Measurements from ENCODE around the gene TMEM132C.
"Not testable (repeated sequence)": the region's sequence is repeated elsewhere in the genome, so short reads cannot be mapped to it uniquely, and the experiment has no call there.

The TMEM132C gene

GRCh38 chr12:128459067-128459466 is 192.1 kb downstream of the TMEM132C start:
- Histone ChIP-seq H3K9ac (ENCODE audit: low read depth in 1 of 2, low read length in 2 of 2) (no peak overlapping the region), H3K36me3 (ENCODE audit: control insufficient read depth in 2 of 2, insufficient read depth in 2 of 2, low read length in 2 of 2) (no peaks in the 10 kb centered on the region), H3K4me1 (ENCODE audit: control insufficient read depth in 2 of 2, insufficient read depth in 2 of 2, low read length in 2 of 2) (no peaks in the 10 kb centered on the region), H3K27ac (ENCODE audit: low read depth in 2 of 2, low read length in 2 of 2) (no peak overlapping the region), H3K4me3 (ENCODE audit: low read length in 2 of 2) (no peak overlapping the region), H3K27me3 (ENCODE audit: control insufficient read depth in 2 of 2, insufficient read depth in 2 of 2, low read length in 2 of 2) (no peaks in the 10 kb centered on the region), H3K9me3 (ENCODE audit: control insufficient read depth in 2 of 2, low read length in 2 of 2) (no peaks in the 10 kb centered on the region)

GRCh38 chr12:128463881-128464280 is 196.9 kb downstream of the TMEM132C start:
- Histone ChIP-seq H3K4me1 (ENCODE audit: control insufficient read depth in 2 of 2, insufficient read depth in 2 of 2, low read length in 2 of 2) (no peaks in the 10 kb centered on the region), H3K4me3 (ENCODE audit: low read length in 2 of 2) (no peak overlapping the region), H3K9ac (ENCODE audit: low read depth in 1 of 2, low read length in 2 of 2) (no peak overlapping the region), H3K36me3 (ENCODE audit: control insufficient read depth in 2 of 2, insufficient read depth in 2 of 2, low read length in 2 of 2) (no peaks in the 10 kb centered on the region), H3K9me3 (ENCODE audit: control insufficient read depth in 2 of 2, low read length in 2 of 2) (no peaks in the 10 kb centered on the region), H3K27ac (ENCODE audit: low read depth in 2 of 2, low read length in 2 of 2) (no peak overlapping the region), H3K27me3 (ENCODE audit: control insufficient read depth in 2 of 2, insufficient read depth in 2 of 2, low read length in 2 of 2) (no peaks in the 10 kb centered on the region)

DNA sequence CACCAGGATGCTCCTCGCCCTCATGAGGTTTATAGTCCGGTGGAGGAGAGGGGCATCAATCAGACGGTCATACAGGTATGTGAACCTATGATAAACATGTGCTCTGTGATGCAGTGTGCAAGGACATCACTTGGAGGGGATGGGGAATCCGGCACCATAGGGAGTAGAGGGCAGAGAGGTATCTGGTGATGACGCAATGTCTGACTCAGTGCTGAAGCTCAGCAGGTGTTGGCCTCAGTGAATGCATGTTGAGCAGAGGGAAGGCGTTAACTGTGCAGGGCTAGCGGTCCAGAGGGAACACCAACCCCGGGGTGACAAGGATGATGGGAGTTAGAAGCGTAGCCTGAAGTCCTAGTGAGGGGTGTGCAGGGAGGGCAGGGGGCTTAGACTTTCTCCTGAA is 200.9 kb downstream of the TMEM132C start:
- Histone ChIP-seq H3K4me1 (ENCODE audit: control insufficient read depth in 2 of 2, insufficient read depth in 2 of 2, low read length in 2 of 2) (no peaks in the 10 kb centered on the region), H3K36me3 (ENCODE audit: control insufficient read depth in 2 of 2, insufficient read depth in 2 of 2, low read length in 2 of 2) (no peaks in the 10 kb centered on the region), H3K9ac (ENCODE audit: low read depth in 1 of 2, low read length in 2 of 2) (no peak overlapping the region), H3K27me3 (ENCODE audit: control insufficient read depth in 2 of 2, insufficient read depth in 2 of 2, low read length in 2 of 2) (no peaks in the 10 kb centered on the region), H3K4me3 (ENCODE audit: low read length in 2 of 2) (no peak overlapping the region), H3K9me3 (ENCODE audit: control insufficient read depth in 2 of 2, low read length in 2 of 2) (no peaks in the 10 kb centered on the region), H3K27ac (ENCODE audit: low read depth in 2 of 2, low read length in 2 of 2) (no peak overlapping the region)

DNA sequence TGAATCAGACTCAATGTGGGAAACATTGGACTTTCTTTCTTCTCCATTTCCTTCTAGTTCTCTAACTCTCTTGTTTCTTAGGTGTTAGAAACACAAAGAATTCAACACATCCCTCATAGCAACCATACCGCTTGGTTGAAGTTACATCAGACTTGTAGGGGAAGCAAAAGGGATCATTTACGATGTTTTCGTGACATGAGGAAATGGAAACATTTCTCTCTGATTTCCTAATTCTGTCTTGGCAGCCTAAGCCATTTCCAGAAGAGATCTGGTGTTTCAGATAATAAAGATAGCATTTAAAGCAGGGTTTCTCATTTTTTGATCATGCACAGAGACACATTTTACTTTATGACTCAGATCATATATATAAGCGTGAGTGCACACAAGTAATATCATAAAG is 202.0 kb downstream of the TMEM132C start:
- H3K27ac ChIP-seq (ENCODE audit: low read depth in 2 of 2, low read length in 2 of 2), result no peak overlapping the region
- no peaks in the 10 kb centered on the region for H3K36me3 ChIP-seq (ENCODE audit: control insufficient read depth in 2 of 2, insufficient read depth in 2 of 2, low read length in 2 of 2)
- H3K9me3 ChIP-seq (ENCODE audit: control insufficient read depth in 2 of 2, low read length in 2 of 2), result no peaks in the 10 kb centered on the region
- H3K4me1 ChIP-seq (ENCODE audit: control insufficient read depth in 2 of 2, insufficient read depth in 2 of 2, low read length in 2 of 2), result no peaks in the 10 kb centered on the region
- H3K27me3 ChIP-seq (ENCODE audit: control insufficient read depth in 2 of 2, insufficient read depth in 2 of 2, low read length in 2 of 2), result no peaks in the 10 kb centered on the region
- H3K9ac ChIP-seq (ENCODE audit: low read depth in 1 of 2, low read length in 2 of 2), result no peak overlapping the region
- H3K4me3 ChIP-seq (ENCODE audit: low read length in 2 of 2), result no peak overlapping the region

GRCh38 chr12:128471491-128471890 is 204.5 kb downstream of the TMEM132C start:
- H3K4me3 ChIP-seq (ENCODE audit: low read length in 2 of 2), result no peak overlapping the region
- no peak overlapping the region for H3K9ac ChIP-seq (ENCODE audit: low read depth in 1 of 2, low read length in 2 of 2)
- no peaks in the 10 kb centered on the region for H3K36me3 ChIP-seq (ENCODE audit: control insufficient read depth in 2 of 2, insufficient read depth in 2 of 2, low read length in 2 of 2)
- H3K27ac ChIP-seq (ENCODE audit: low read depth in 2 of 2, low read length in 2 of 2), result no peak overlapping the region
- no peaks in the 10 kb centered on the region for H3K9me3 ChIP-seq (ENCODE audit: control insufficient read depth in 2 of 2, low read length in 2 of 2)
- H3K4me1 ChIP-seq (ENCODE audit: control insufficient read depth in 2 of 2, insufficient read depth in 2 of 2, low read length in 2 of 2), result no peaks in the 10 kb centered on the region
- no peaks in the 10 kb centered on the region for H3K27me3 ChIP-seq (ENCODE audit: control insufficient read depth in 2 of 2, insufficient read depth in 2 of 2, low read length in 2 of 2)

GRCh38 chr12:128474916-128475315 is 207.9 kb downstream of the TMEM132C start:
- Histone ChIP-seq H3K4me1 (ENCODE audit: control insufficient read depth in 2 of 2, insufficient read depth in 2 of 2, low read length in 2 of 2) (no peaks in the 10 kb centered on the region), H3K9me3 (ENCODE audit: control insufficient read depth in 2 of 2, low read length in 2 of 2) (no peaks in the 10 kb centered on the region), H3K9ac (ENCODE audit: low read depth in 1 of 2, low read length in 2 of 2) (no peak overlapping the region), H3K27ac (ENCODE audit: low read depth in 2 of 2, low read length in 2 of 2) (no peak overlapping the region), H3K36me3 (ENCODE audit: control insufficient read depth in 2 of 2, insufficient read depth in 2 of 2, low read length in 2 of 2) (no peaks in the 10 kb centered on the region), H3K27me3 (ENCODE audit: control insufficient read depth in 2 of 2, insufficient read depth in 2 of 2, low read length in 2 of 2) (no peaks in the 10 kb centered on the region), H3K4me3 (ENCODE audit: low read length in 2 of 2) (no peak overlapping the region)

GRCh38 chr12:128476266-128476665 is 209.3 kb downstream of the TMEM132C start:
- no peaks in the 10 kb centered on the region for H3K36me3 ChIP-seq (ENCODE audit: control insufficient read depth in 2 of 2, insufficient read depth in 2 of 2, low read length in 2 of 2)
- no peak overlapping the region for H3K9ac ChIP-seq (ENCODE audit: low read depth in 1 of 2, low read length in 2 of 2)
- H3K27ac ChIP-seq (ENCODE audit: low read depth in 2 of 2, low read length in 2 of 2), result no peak overlapping the region
- no peak overlapping the region for H3K4me3 ChIP-seq (ENCODE audit: low read length in 2 of 2)
- H3K4me1 ChIP-seq (ENCODE audit: control insufficient read depth in 2 of 2, insufficient read depth in 2 of 2, low read length in 2 of 2), result no peaks in the 10 kb centered on the region
- H3K9me3 ChIP-seq (ENCODE audit: control insufficient read depth in 2 of 2, low read length in 2 of 2), result no peaks in the 10 kb centered on the region
- H3K27me3 ChIP-seq (ENCODE audit: control insufficient read depth in 2 of 2, insufficient read depth in 2 of 2, low read length in 2 of 2), result no peaks in the 10 kb centered on the region

DNA sequence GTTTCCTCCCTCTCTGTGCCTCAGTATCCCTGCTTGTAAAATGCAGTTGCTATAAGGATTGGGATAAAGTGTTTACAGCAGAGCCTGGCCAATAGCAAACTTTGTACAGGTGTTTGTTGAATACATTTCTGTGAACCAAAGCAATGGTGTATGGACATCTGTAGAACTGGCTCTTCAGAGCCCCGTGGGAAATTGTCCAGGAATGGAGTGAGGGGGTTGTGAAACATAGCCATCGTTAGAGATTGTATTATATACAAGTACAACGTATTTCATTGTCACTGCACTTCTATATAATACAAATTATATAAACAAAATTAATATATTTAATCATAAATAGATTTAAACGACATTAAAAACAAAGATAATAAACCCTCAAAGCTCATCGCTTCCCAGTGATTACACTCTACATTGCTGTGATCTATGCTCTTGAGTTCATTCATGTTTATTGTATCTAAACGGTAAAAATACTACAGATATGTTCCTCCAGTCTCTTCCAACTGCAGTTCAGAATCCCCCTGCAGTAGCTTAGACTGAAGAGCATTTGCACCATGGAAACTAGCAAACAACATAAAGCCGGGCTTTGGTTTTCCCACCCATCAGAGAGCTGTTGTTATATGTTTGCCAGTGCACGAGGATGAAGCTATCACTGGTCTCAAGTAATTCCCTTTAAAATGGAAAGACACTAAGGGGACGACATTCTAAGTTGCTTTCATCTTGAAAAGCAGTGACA is 216.7 kb downstream of the TMEM132C start:
- Histone ChIP-seq H3K27me3 (ENCODE audit: control insufficient read depth in 2 of 2, insufficient read depth in 2 of 2, low read length in 2 of 2) (no peaks in the 10 kb centered on the region), H3K4me1 (ENCODE audit: control insufficient read depth in 2 of 2, insufficient read depth in 2 of 2, low read length in 2 of 2) (no peaks in the 10 kb centered on the region), H3K9ac (ENCODE audit: low read depth in 1 of 2, low read length in 2 of 2) (no peak overlapping the region), H3K36me3 (ENCODE audit: control insufficient read depth in 2 of 2, insufficient read depth in 2 of 2, low read length in 2 of 2) (no peaks in the 10 kb centered on the region), H3K9me3 (ENCODE audit: control insufficient read depth in 2 of 2, low read length in 2 of 2) (no peaks in the 10 kb centered on the region), H3K4me3 (ENCODE audit: low read length in 2 of 2) (no peak overlapping the region), H3K27ac (ENCODE audit: low read depth in 2 of 2, low read length in 2 of 2) (no peak overlapping the region)

- H3K9ac ChIP-seq (ENCODE audit: low read depth in 1 of 2, low read length in 2 of 2); H3K36me3 ChIP-seq (ENCODE audit: control insufficient read depth in 2 of 2, insufficient read depth in 2 of 2, low read length in 2 of 2); H3K4me3 ChIP-seq (ENCODE audit: low read length in 2 of 2); H3K27ac ChIP-seq (ENCODE audit: low read depth in 2 of 2, low read length in 2 of 2); H3K27me3 ChIP-seq (ENCODE audit: control insufficient read depth in 2 of 2, insufficient read depth in 2 of 2, low read length in 2 of 2); H3K4me1 ChIP-seq (ENCODE audit: control insufficient read depth in 2 of 2, insufficient read depth in 2 of 2, low read length in 2 of 2); H3K9me3 ChIP-seq (ENCODE audit: control insufficient read depth in 2 of 2, low read length in 2 of 2): not testable (repeated sequence)
Measured at GRCh38 chr12:128497376-128497775, 230.4 kb downstream of the TMEM132C start.

DNA sequence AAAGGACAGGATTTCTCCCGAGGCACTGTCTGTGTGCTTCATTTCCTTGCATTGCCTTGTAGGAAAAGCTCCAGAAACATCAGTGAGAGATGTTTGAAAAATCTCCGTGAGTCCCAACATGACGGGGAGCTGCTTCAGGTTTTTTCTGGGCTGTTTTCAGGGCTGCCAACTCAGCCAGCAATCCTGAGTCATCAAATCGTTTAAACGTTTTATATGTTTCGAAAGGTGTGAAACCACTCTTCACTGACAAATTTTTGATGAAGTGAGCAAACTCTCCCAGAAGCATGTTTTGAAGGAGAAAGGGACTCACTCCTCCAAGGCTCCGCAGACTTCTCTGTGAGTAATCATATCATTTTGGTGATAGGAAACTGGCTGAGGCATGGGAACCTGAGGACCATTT is 240.5 kb downstream of the TMEM132C start:
- H3K27ac ChIP-seq (ENCODE audit: low read depth in 2 of 2, low read length in 2 of 2), result no peak overlapping the region
- H3K9me3 ChIP-seq (ENCODE audit: control insufficient read depth in 2 of 2, low read length in 2 of 2), result no peaks in the 10 kb centered on the region
- no peak overlapping the region for H3K4me3 ChIP-seq (ENCODE audit: low read length in 2 of 2)
- H3K9ac ChIP-seq (ENCODE audit: low read depth in 1 of 2, low read length in 2 of 2), result no peak overlapping the region
- H3K4me1 ChIP-seq (ENCODE audit: control insufficient read depth in 2 of 2, insufficient read depth in 2 of 2, low read length in 2 of 2), result no peaks in the 10 kb centered on the region
- no peaks in the 10 kb centered on the region for H3K36me3 ChIP-seq (ENCODE audit: control insufficient read depth in 2 of 2, insufficient read depth in 2 of 2, low read length in 2 of 2)
- H3K27me3 ChIP-seq (ENCODE audit: control insufficient read depth in 2 of 2, insufficient read depth in 2 of 2, low read length in 2 of 2), result no peaks in the 10 kb centered on the region

DNA sequence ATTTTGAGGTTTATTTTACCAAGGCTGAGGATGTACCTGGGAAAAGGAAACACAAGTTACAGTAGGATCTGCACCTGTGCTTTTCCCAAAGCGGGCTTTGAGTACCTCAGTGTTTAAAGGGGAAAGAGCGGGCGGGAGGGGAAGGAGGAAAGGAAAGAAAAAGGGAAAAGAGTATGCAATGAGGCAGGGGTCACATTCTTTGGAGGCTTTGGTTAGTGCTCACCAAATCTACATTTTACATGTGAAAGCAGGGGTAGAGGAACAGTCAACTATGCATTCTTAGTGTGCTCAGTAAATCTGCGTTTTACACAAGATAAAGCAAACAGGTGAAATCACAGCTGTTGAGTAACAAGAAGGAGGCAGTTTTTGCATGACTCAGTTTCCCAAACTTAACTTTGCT is 242.2 kb downstream of the TMEM132C start:
- H3K9me3 ChIP-seq (ENCODE audit: control insufficient read depth in 2 of 2, low read length in 2 of 2), result no peaks in the 10 kb centered on the region
- H3K27ac ChIP-seq (ENCODE audit: low read depth in 2 of 2, low read length in 2 of 2), result no peak overlapping the region
- no peaks in the 10 kb centered on the region for H3K4me1 ChIP-seq (ENCODE audit: control insufficient read depth in 2 of 2, insufficient read depth in 2 of 2, low read length in 2 of 2)
- no peaks in the 10 kb centered on the region for H3K36me3 ChIP-seq (ENCODE audit: control insufficient read depth in 2 of 2, insufficient read depth in 2 of 2, low read length in 2 of 2)
- H3K4me3 ChIP-seq (ENCODE audit: low read length in 2 of 2), result no peak overlapping the region
- H3K9ac ChIP-seq (ENCODE audit: low read depth in 1 of 2, low read length in 2 of 2), result no peak overlapping the region
- H3K27me3 ChIP-seq (ENCODE audit: control insufficient read depth in 2 of 2, insufficient read depth in 2 of 2, low read length in 2 of 2), result no peaks in the 10 kb centered on the region

All from mucosa of rectum (tissue), 2 donors.